ENCODE measurements around the gene FYCO1.

- TF ChIP-seq SMC3 (IDR thresholded peaks at IDR 0.05; ENCODE audit: low read length) (no peak), YY1 (IDR thresholded peaks at IDR 0.05; ENCODE audit: insufficient read depth, insufficient replicate concordance, low read depth, low read length) (no peak), ZNF121 (CRISPR knock-in tag; IDR thresholded peaks at IDR 0.05) (no peak), ETS1 (CRISPR knock-in tag; IDR thresholded peaks at IDR 0.05) (no peak), EP300 (IDR thresholded peaks at IDR 0.05; ENCODE audit: low read depth in 2 of 2, low read length in 2 of 2) (no peak), EP300 (CRISPR knock-in tag; IDR thresholded peaks at IDR 0.05; ENCODE audit: borderline replicate concordance) (no peak), THAP9 (CRISPR knock-in tag; IDR thresholded peaks at IDR 0.05; ENCODE audit: borderline replicate concordance) (no peak), SALL2 (CRISPR knock-in tag; IDR thresholded peaks at IDR 0.05) (no peak), ZNF768 (CRISPR knock-in tag; IDR thresholded peaks at IDR 0.05) (no peak), CTCF (CRISPR knock-in tag; IDR thresholded peaks at IDR 0.05) (no peak), SP5 (CRISPR knock-in tag; IDR thresholded peaks at IDR 0.05; ENCODE audit: borderline replicate concordance, low read depth) (no peak), ZUFSP (CRISPR knock-in tag; IDR thresholded peaks at IDR 0.05; ENCODE audit: borderline replicate concordance) (no peak)
These were observed 122.0 kb downstream of the FYCO1 start for GRCh38 chr3:45873638-45874037.

All from HepG2 (cell line).